ENCODE data around the gene TIAL1.
"Not testable (repeated sequence)": the region's sequence is repeated elsewhere in the genome, so short reads cannot be mapped to it uniquely, and the experiment has no call there.

DNA sequence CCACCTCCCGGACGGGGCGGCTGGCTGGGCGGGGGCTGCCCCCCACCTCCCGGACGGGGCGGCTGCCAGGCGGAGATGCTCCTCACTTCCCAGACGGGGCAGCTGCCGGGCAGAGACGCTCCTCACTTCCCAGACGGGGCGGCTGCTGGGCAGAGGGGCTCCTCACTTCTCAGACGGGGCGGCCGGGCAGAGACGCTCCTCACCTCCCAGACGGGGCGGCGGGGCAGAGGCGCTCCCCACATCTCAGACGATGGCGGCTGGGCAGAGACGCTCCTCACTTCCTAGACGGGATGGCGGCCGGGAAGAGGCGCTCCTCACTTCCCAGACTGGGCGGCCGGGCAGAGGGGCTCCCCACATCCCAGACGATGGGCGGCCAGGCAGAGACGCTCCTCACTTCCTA is 37.3 kb downstream of the TIAL1 start:
- not testable (repeated sequence) for TF ChIP-seq ESRRG (CRISPR knock-in tag; IDR thresholded peaks at IDR 0.05); ZFP3 (CRISPR knock-in tag; IDR thresholded peaks at IDR 0.05); RARB (CRISPR knock-in tag; IDR thresholded peaks at IDR 0.05); ZNF70 (CRISPR knock-in tag; IDR thresholded peaks at IDR 0.05); CSDC2 (CRISPR knock-in tag; IDR thresholded peaks at IDR 0.05); ZNF565 (CRISPR knock-in tag; conservative IDR thresholded peaks at IDR 0.05; ENCODE audit: low read depth); OSR1 (CRISPR knock-in tag; IDR thresholded peaks at IDR 0.05)
- TF ChIP-seq, protein P1, sequence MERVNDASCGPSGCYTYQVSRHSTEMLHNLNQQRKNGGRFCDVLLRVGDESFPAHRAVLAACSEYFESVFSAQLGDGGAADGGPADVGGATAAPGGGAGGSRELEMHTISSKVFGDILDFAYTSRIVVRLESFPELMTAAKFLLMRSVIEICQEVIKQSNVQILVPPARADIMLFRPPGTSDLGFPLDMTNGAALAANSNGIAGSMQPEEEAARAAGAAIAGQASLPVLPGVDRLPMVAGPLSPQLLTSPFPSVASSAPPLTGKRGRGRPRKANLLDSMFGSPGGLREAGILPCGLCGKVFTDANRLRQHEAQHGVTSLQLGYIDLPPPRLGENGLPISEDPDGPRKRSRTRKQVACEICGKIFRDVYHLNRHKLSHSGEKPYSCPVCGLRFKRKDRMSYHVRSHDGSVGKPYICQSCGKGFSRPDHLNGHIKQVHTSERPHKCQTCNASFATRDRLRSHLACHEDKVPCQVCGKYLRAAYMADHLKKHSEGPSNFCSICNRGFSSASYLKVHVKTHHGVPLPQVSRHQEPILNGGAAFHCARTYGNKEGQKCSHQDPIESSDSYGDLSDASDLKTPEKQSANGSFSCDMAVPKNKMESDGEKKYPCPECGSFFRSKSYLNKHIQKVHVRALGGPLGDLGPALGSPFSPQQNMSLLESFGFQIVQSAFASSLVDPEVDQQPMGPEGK (CRISPR knock-in tag; IDR thresholded peaks at IDR 0.05; ENCODE audit: borderline replicate concordance): not testable (repeated sequence)

All from SK-N-SH treated with all-trans-retinoic acid at 6 μM for 48 hours (cell line).